Endothelial cell of umbilical vein (primary cell): ENCODE results near the gene LAMA5. TPM values are rescaled to one million over a fixed set of nuclear protein-coding genes. Genes with fewer than 3 reads are reported as not detected.

ENCODE experiments used
- BruUV-seq: library from RNA; stranded (reverse); fragments of 400-500 nt; replicated peaks from 2 replicates; lab custom pipeline; 2021; lab: Mats Ljungman, UMichigan
- CTCF ChIA-PET: fragments of 300-600, 350-600 bp; sonication (Branson Sonifier 250); formaldehyde crosslinking; loops from one replicate; lab custom pipeline; 2021; ENCODE audit warnings: antibody characterized with exemption, inconsistent platforms; lab: Charles Lee
- POLR2A ChIA-PET: fragments of 300-600, 350-600 bp; sonication (Branson Sonifier 250); formaldehyde crosslinking; loops from one replicate; lab custom pipeline; 2021; ENCODE audit warnings: antibody characterized with exemption, inconsistent platforms; lab: Charles Lee
- DNase-seq: peaks from one replicate; pipeline ENCODE4 v3.0.0-alpha.2; 2011; ENCODE audit warnings: low read depth, low spot score
- FAIRE-seq: peaks from 2 replicates; lab custom pipeline; 2011; peaks lifted over from hg19 to GRCh38; lab: Jason Lieb, UNC
- H2AFZ ChIP-seq: 2 replicates; pipeline ENCODE4 v1.6.0; 2012; ENCODE audit warnings: low read depth, low read length, control low read depth, inconsistent platforms
- H3K27ac ChIP-seq: 2 replicates; pipeline ENCODE4 v1.5.1; 2011; ENCODE audit warnings: low read depth, mild to moderate bottlenecking, control low read depth, low read length, moderate library complexity; ENCODE audit not compliant: insufficient read depth
- H3K27me3 ChIP-seq, 2 experiments: 2 replicates each; pipeline versions ENCODE4 v1.6.0 to v1.6.1; 2011; ENCODE audit warnings: low read length in 2 of 2, mixed read lengths in 1 of 2; ENCODE audit not compliant: control insufficient read depth in 2 of 2, insufficient read depth in 2 of 2
- H3K36me3 ChIP-seq, 2 experiments: 2 replicates in 1 of 2; 3 replicates in 1 of 2; pipeline ENCODE4 v1.5.1; 2011; ENCODE audit warnings: low read length in 2 of 2, mild to moderate bottlenecking in 1 of 2, moderate library complexity in 1 of 2; ENCODE audit not compliant: control insufficient read depth in 2 of 2, insufficient read depth in 2 of 2; ENCODE audit errors: extremely low read depth in 1 of 2
- H3K4me1 ChIP-seq: 3 replicates; pipeline ENCODE4 v1.5.1; 2011; ENCODE audit warnings: mild to moderate bottlenecking, low read length; ENCODE audit not compliant: control insufficient read depth, insufficient read depth; ENCODE audit errors: extremely low read depth
- H3K4me2 ChIP-seq: 2 replicates; pipeline ENCODE4 v1.6.1; 2011; ENCODE audit warnings: low read length, control low read depth, mixed read lengths; ENCODE audit not compliant: insufficient read depth
- H3K4me3 ChIP-seq, 3 experiments: fragments of 200-600 bp in 1 of 3; sonication (generic), shearing (Covaris generic) in 1 of 3; replicated peaks in 1 of 3; 2 replicates each; pipeline ENCODE4 v1.5.1; 2011 to 2016; ENCODE audit warnings: control low read depth in 3 of 3, low read length in 3 of 3, mild to moderate bottlenecking in 2 of 3, inconsistent platforms in 1 of 3, low read depth in 1 of 3, moderate library complexity in 1 of 3; ENCODE audit not compliant: insufficient read depth in 1 of 3
- H3K79me2 ChIP-seq: 2 replicates; pipeline ENCODE4 v1.6.0; 2012; ENCODE audit warnings: low read length, inconsistent platforms; ENCODE audit not compliant: control insufficient read depth, insufficient read depth
- H3K9ac ChIP-seq: replicated peaks from 2 replicates; pipeline ENCODE3; 2011; ENCODE audit warnings: low read length, control low read depth; ENCODE audit not compliant: insufficient read depth; ENCODE audit errors: extremely low read depth
- H3K9me1 ChIP-seq: replicated peaks from 3 replicates; pipeline ENCODE4 v1.6.0; 2011; ENCODE audit warnings: mild to moderate bottlenecking, low read length; ENCODE audit not compliant: control insufficient read depth, insufficient read depth; ENCODE audit errors: extremely low read depth
- H3K9me3 ChIP-seq: replicated peaks from 2 replicates; pipeline ENCODE4 v1.5.1; 2012; ENCODE audit warnings: low read length, inconsistent platforms; ENCODE audit not compliant: control insufficient read depth, insufficient read depth
- H4K20me1 ChIP-seq: replicated peaks from 2 replicates; pipeline ENCODE3; 2011; ENCODE audit warnings: mild to moderate bottlenecking, low read length; ENCODE audit not compliant: control insufficient read depth, insufficient read depth; ENCODE audit errors: extremely low read depth
- EZH2 ChIP-seq: IDR thresholded peaks from 2 replicates; pipeline ENCODE4 v1.6.1; 2012; ENCODE audit warnings: borderline replicate concordance, low read depth, mild to moderate bottlenecking, moderate library complexity, low read length, inconsistent platforms; ENCODE audit not compliant: severe bottlenecking
- FOS ChIP-seq: IDR thresholded peaks from 2 replicates; pipeline ENCODE4 v1.6.1; 2011; ENCODE audit warnings: mild to moderate bottlenecking, low read length, moderate library complexity, borderline replicate concordance; ENCODE audit not compliant: insufficient read depth
- GATA2 ChIP-seq: IDR thresholded peaks from 2 replicates; pipeline ENCODE4 v1.7.0; 2011; ENCODE audit warnings: low read depth, mild to moderate bottlenecking, moderate library complexity, mixed read lengths, low read length; ENCODE audit not compliant: insufficient read length, insufficient read depth
- JUN ChIP-seq: IDR thresholded peaks from 2 replicates; pipeline ENCODE4 v1.6.1; 2011; ENCODE audit warnings: borderline replicate concordance, low read depth; ENCODE audit not compliant: insufficient read length, insufficient read depth
- MYC ChIP-seq: IDR thresholded peaks from one replicate; pipeline ENCODE4 v1.6.1; 2011; ENCODE audit warnings: mild to moderate bottlenecking, low read depth, low read length
- POLR2A ChIP-seq: IDR thresholded peaks from 2 replicates; pipeline ENCODE4 v1.6.1; 2012; ENCODE audit warnings: low read depth, mild to moderate bottlenecking, control low read depth, low read length
- POLR2AphosphoS5 ChIP-seq: IDR thresholded peaks from 2 replicates; pipeline ENCODE4 v1.6.1; 2012; ENCODE audit warnings: low read depth, mild to moderate bottlenecking, control low read depth, low read length, moderate library complexity; ENCODE audit not compliant: insufficient read depth
- dilution Hi-C: fragments of 300-500 bp; cut with MboI; formaldehyde crosslinking; loops from one replicate; pipeline ENCODE4 v1.15.0; 2019; ENCODE audit warnings: low sequenced_read_pairs; ENCODE audit not compliant: extremely low pct_ligation_motif_present
- intact Hi-C: fragments of 100-400 bp; cut with micrococcal nuclease; formaldehyde crosslinking; loops from one replicate; pipeline ENCODE4 v1.10.0; 2022
- polyA plus RNA-seq, 4 experiments: library from polyadenylated mRNA; depleted of rRNA in 3 of 4; stranded (reverse) in 3 of 4; unstranded in 1 of 4; fragments of >200 nt; gene quantifications; 2 replicates each; pipeline versions ENCODE4 v1.2.1 to v1.2.3, GENCODE V29; 2011 to 2012; ENCODE audit warnings: missing spikeins in 1 of 4
- total RNA-seq: library from RNA; stranded (reverse); gene quantifications from 2 replicates; pipeline ENCODE4 v1.2.3, GENCODE V29; 2021
- TF ChIP-seq, protein P1 (sequence below), 2 donors: IDR thresholded peaks; 1 replicate in 1 of 2; 2 replicates in 1 of 2; pipeline ENCODE4 v1.5.1; 2011; ENCODE audit warnings: low read length in 2 of 2, mild to moderate bottlenecking in 2 of 2, moderate library complexity in 2 of 2, control low read depth in 1 of 2, inconsistent platforms in 1 of 2, low read depth in 1 of 2; ENCODE audit not compliant: insufficient read depth in 1 of 2; ENCODE audit errors: extremely low read depth in 1 of 2
- TF ChIP-seq, protein P2 (sequence below): IDR thresholded peaks from 2 replicates; pipeline ENCODE4 v1.6.1; 2011; ENCODE audit not compliant: insufficient read depth, insufficient read length

Gene LAMA5
- total and polyA plus RNA-seq, 2 donors (not counting 3 experiments of a cell fraction or from before 2014, with no cell fraction given): 24.0 to 145 TPM

DNA sequence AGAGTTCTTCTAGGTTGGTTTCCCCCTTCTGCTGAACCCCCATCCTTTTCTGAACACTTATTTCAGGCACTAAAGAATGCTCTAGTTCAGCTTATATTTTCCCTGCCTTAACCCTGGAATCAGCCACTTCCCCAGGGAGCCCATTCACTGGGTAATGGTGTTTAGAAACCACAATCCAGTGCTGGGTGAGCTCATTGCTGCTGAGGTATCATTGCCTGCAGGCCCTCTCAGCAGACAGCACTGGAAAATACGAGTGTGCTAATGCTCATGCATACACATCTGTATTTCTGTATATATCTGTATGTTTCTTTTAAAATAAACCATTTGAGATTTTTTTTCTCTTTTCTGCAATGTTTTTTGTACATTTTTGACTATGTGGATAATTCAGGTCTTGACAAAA lies 101.7 kb downstream of the LAMA5 start:
- no peaks in the 10 kb centered on the region for H3K9me1 ChIP-seq
- H3K9me3 ChIP-seq: no peaks in the 10 kb centered on the region
- H2AFZ ChIP-seq: no peak overlapping the region
- FAIRE-seq (no peak), DNase-seq (no peak)
- no peaks in the 10 kb centered on the region for H3K79me2 ChIP-seq
- no peaks in the 10 kb centered on the region for H4K20me1 ChIP-seq
- H3K27me3 ChIP-seq: no peaks in the 10 kb centered on the region
- dilution Hi-C loops (no loop called here), intact Hi-C loops (loop anchor here (10.0 kb wide), 1 partner anchor 251 kb away; no protein-coding TSS in a partner anchor)
- H3K9ac ChIP-seq: no peak overlapping the region
- H3K36me3 ChIP-seq: peaks cover 6 to 27% of the 10 kb centered on the region in 2 experiments
- ChIA-PET CTCF (no interaction called here), POLR2A (no interaction called here)
- no peak overlapping the region for H3K4me2 ChIP-seq
- H3K4me1 ChIP-seq: no peaks in the 10 kb centered on the region
- BruUV-seq: no TSS peak
- no peak overlapping the region for H3K27ac ChIP-seq
- H3K4me3 ChIP-seq: no peak overlapping the region
- TF ChIP-seq, protein P1, sequence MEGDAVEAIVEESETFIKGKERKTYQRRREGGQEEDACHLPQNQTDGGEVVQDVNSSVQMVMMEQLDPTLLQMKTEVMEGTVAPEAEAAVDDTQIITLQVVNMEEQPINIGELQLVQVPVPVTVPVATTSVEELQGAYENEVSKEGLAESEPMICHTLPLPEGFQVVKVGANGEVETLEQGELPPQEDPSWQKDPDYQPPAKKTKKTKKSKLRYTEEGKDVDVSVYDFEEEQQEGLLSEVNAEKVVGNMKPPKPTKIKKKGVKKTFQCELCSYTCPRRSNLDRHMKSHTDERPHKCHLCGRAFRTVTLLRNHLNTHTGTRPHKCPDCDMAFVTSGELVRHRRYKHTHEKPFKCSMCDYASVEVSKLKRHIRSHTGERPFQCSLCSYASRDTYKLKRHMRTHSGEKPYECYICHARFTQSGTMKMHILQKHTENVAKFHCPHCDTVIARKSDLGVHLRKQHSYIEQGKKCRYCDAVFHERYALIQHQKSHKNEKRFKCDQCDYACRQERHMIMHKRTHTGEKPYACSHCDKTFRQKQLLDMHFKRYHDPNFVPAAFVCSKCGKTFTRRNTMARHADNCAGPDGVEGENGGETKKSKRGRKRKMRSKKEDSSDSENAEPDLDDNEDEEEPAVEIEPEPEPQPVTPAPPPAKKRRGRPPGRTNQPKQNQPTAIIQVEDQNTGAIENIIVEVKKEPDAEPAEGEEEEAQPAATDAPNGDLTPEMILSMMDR (IDR thresholded peaks at IDR 0.05; ENCODE audit: extremely low read depth in 1 of 2, insufficient read depth in 1 of 2, low read depth in 1 of 2, low read length in 2 of 2): no peak
- no peak for TF ChIP-seq POLR2AphosphoS5
- no peak for TF ChIP-seq EZH2
- TF ChIP-seq, protein P2, sequence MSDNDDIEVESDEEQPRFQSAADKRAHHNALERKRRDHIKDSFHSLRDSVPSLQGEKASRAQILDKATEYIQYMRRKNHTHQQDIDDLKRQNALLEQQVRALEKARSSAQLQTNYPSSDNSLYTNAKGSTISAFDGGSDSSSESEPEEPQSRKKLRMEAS: no peak
- TF ChIP-seq POLR2A: no peak
- TF ChIP-seq FOS: no peak
- no peak for TF ChIP-seq MYC
- no peak for TF ChIP-seq JUN
- TF ChIP-seq GATA2: no peak
